HepG2 (cell line): ENCODE measurements around the gene PRSS22. TPM values are rescaled to one million over a fixed set of nuclear protein-coding genes. Genes with fewer than 3 reads are reported as not detected.

Experiments used
- ATAC-seq: fragments of 200-7000 bp; cut with Tn5 transposase; 3 replicates; pipeline ENCODE4 v1.9.1; 2020; ENCODE audit warnings: mild to moderate bottlenecking, moderate library complexity
- BruUV-seq: library from RNA; stranded (reverse); fragments of 400-500 nt; replicated peaks from 2 replicates; lab custom pipeline; 2021; lab: Mats Ljungman, UMichigan
- CTCF ChIA-PET: fragments of 300-600 bp; formaldehyde crosslinking; extraction: SDS; loops from one replicate; lab custom pipeline; 2021; ENCODE audit warnings: low total read pairs, inconsistent platforms, low intra/inter-chr PET ratio; lab: Yijun Ruan, JAX
- POLR2A ChIA-PET: fragments of 350-600 bp; sonication (Branson Sonifier 250); formaldehyde crosslinking; loops from one replicate; lab custom pipeline; 2020; ENCODE audit warnings: antibody characterized with exemption, inconsistent platforms; lab: Yijun Ruan, JAX
- DNase-seq: peaks from one replicate; pipeline ENCODE4 v3.0.0-alpha.2; 2015; ENCODE audit warnings: low spot score
- FAIRE-seq: peaks from 3 replicates; lab custom pipeline; 2011; peaks lifted over from hg19 to GRCh38; lab: Jason Lieb, UNC
- H2AFZ ChIP-seq: one replicate; pipeline ENCODE4 v1.6.1; 2011; ENCODE audit warnings: low read length, inconsistent platforms
- H3K27ac ChIP-seq: fragments of 300-600 bp; 3 replicates; pipeline ENCODE4 v1.8.0; 2011; ENCODE audit warnings: mixed run types, mild to moderate bottlenecking, mixed read lengths, low read length, inconsistent platforms; ENCODE audit not compliant: insufficient read depth; ENCODE audit errors: extremely low read length
- H3K27me3 ChIP-seq, 2 experiments: fragments of 200-600 bp in 1 of 2; 2 replicates in 1 of 2; 3 replicates in 1 of 2; pipeline versions ENCODE4 v1.6.0 to v1.8.0; 2011; ENCODE audit warnings: low read length in 2 of 2, mild to moderate bottlenecking in 2 of 2, moderate library complexity in 2 of 2, inconsistent platforms in 1 of 2; ENCODE audit not compliant: insufficient read depth in 2 of 2, control insufficient read depth in 1 of 2
- H3K36me3 ChIP-seq, 2 experiments: fragments of 200-600 bp in 1 of 2; replicated peaks in 1 of 2; 2 replicates in 1 of 2; 3 replicates in 1 of 2; pipeline versions ENCODE4 v1.5.1 to v1.8.0; 2011; ENCODE audit warnings: low read length in 2 of 2, inconsistent platforms in 1 of 2; ENCODE audit not compliant: insufficient read depth in 2 of 2, control insufficient read depth in 1 of 2
- H3K4me1 ChIP-seq: 2 replicates; pipeline ENCODE4 v1.5.1; 2012; ENCODE audit warnings: low read length, inconsistent platforms; ENCODE audit not compliant: insufficient read depth
- H3K4me2 ChIP-seq: 2 replicates; pipeline ENCODE4 v1.6.0; 2011; ENCODE audit warnings: low read depth, low read length, inconsistent platforms
- H3K4me3 ChIP-seq, 3 experiments: fragments of 200-600 bp in 1 of 3; sonication (generic), shearing (Covaris generic) in 1 of 3; replicated peaks in 1 of 3; 2 replicates each; pipeline ENCODE4 v1.5.1; 2011 to 2016; ENCODE audit warnings: low read length in 3 of 3, inconsistent platforms in 2 of 3, low read depth in 2 of 3, mild to moderate bottlenecking in 2 of 3, control low read depth in 1 of 3, mixed read lengths in 1 of 3; ENCODE audit not compliant: insufficient read depth in 1 of 3
- H3K79me2 ChIP-seq: one replicate; pipeline ENCODE4 v1.6.1; 2011; ENCODE audit warnings: low read length, inconsistent platforms; ENCODE audit not compliant: insufficient read depth
- H3K9ac ChIP-seq: 2 replicates; pipeline ENCODE4 v1.6.0; 2011; ENCODE audit warnings: mild to moderate bottlenecking, low read depth, low read length, inconsistent platforms; ENCODE audit not compliant: insufficient read depth
- H3K9me3 ChIP-seq: 2 replicates; pipeline ENCODE4 v1.5.1; 2012; ENCODE audit warnings: mild to moderate bottlenecking, low read length
- H4K20me1 ChIP-seq: 2 replicates; pipeline ENCODE4 v1.6.0; 2011; ENCODE audit warnings: inconsistent platforms, mild to moderate bottlenecking, low read length, moderate library complexity; ENCODE audit not compliant: insufficient read depth
- ADNP ChIP-seq: sonication (generic); formaldehyde crosslinking; IDR thresholded peaks from 2 replicates; pipeline ENCODE4 v1.4.0; 2020; ENCODE audit warnings: missing genetic modification reagents
- FOXA3 ChIP-seq: IDR thresholded peaks from 2 replicates; pipeline ENCODE4 v1.6.1; 2016; ENCODE audit warnings: missing genetic modification reagents, missing compliant biosample characterization
- KAT8 ChIP-seq: IDR thresholded peaks from 2 replicates; pipeline ENCODE4 v1.6.1; 2016; ENCODE audit warnings: missing genetic modification reagents, missing compliant biosample characterization
- MED8 ChIP-seq: sonication (generic); formaldehyde crosslinking; IDR thresholded peaks from 2 replicates; pipeline ENCODE4 v1.8.1; 2023; ENCODE audit warnings: mild to moderate bottlenecking, missing genetic modification reagents; ENCODE audit not compliant: insufficient replicate concordance
- TAF1 ChIP-seq: sonication (generic); formaldehyde crosslinking; IDR thresholded peaks from 2 replicates; pipeline ENCODE4 v1.4.0; 2020; ENCODE audit warnings: missing genetic modification reagents
- TEAD3 ChIP-seq: optimal IDR thresholded peaks from 2 replicates; pipeline ENCODE3; 2016; ENCODE audit warnings: borderline replicate concordance
- ZBTB7A ChIP-seq: sonication (generic); formaldehyde crosslinking; IDR thresholded peaks from 2 replicates; pipeline ENCODE4 v1.8.0; 2022; ENCODE audit warnings: mild to moderate bottlenecking, missing genetic modification reagents
- ZNF687 ChIP-seq: sonication (generic); formaldehyde crosslinking; IDR thresholded peaks from 2 replicates; pipeline ENCODE4 v1.5.1; 2020; ENCODE audit warnings: mild to moderate bottlenecking, missing genetic modification reagents, moderate library complexity
- WGBS: methylation state at CpG from one replicate; pipeline ENCODE4 v1.1.6; 2017; ENCODE audit warnings: low lambda C conversion rate; 5-methylcytosine and 5-hydroxymethylcytosine counted together
- in situ Hi-C: cut with HindIII; loops from 2 replicates; pipeline ENCODE4 v1.10.0; 2017; ENCODE audit warnings: low pct_unique_long_range_greater_than_20kb; ENCODE audit not compliant: extremely low pct_ligation_motif_present
- intact Hi-C: fragments of 100-400 bp; cut with micrococcal nuclease; formaldehyde crosslinking; loops from one replicate; pipeline ENCODE4 v1.10.0; 2022; ENCODE audit not compliant: unreplicated experiment
- polyA plus RNA-seq, 8 experiments: library from polyadenylated mRNA; depleted of rRNA in 3 of 8; stranded (reverse) in 7 of 8; unstranded in 1 of 8; fragments of >200 nt; fragmentation: Illumina TruSeq in 4 of 8; extraction: Trizol in 4 of 8; gene quantifications; 2 replicates each; pipeline versions ENCODE4 v1.2.1 to v1.2.3, GENCODE V29; 2011 to 2016; ENCODE audit warnings: low read depth in 4 of 8, missing spikeins in 1 of 8, mixed read lengths in 1 of 8; ENCODE audit not compliant: insufficient read depth in 1 of 8
- total RNA-seq, 5 experiments: library from RNA; depleted of rRNA; stranded (reverse); fragments of >200 nt; fragmentation: Illumina TruSeq; extraction: Trizol; gene quantifications; 2 replicates each; pipeline ENCODE4 v1.2.3, GENCODE V29; 2016; ENCODE audit warnings: low read depth in 1 of 5
- TF ChIP-seq, protein P1 (sequence below): IDR thresholded peaks from 2 replicates; pipeline ENCODE4 v1.6.1; 2016; ENCODE audit warnings: mild to moderate bottlenecking
- TF ChIP-seq, protein P2 (sequence below): sonication (generic); formaldehyde crosslinking; IDR thresholded peaks from 2 replicates; pipeline ENCODE4 v1.8.0; 2023; ENCODE audit warnings: mild to moderate bottlenecking, missing genetic modification reagents
- TF ChIP-seq, protein P3 (sequence below): sonication (generic); formaldehyde crosslinking; conservative IDR thresholded peaks from 2 replicates; pipeline ENCODE4 v1.4.0; 2020; ENCODE audit warnings: mild to moderate bottlenecking, missing genetic modification reagents, moderate library complexity

Gene PRSS22
- total and polyA plus RNA-seq, 2 of the 13 experiments (the other 11 are each of a cell fraction or from before 2014, with no cell fraction given), result 0.24 to 0.32 TPM

DNA sequence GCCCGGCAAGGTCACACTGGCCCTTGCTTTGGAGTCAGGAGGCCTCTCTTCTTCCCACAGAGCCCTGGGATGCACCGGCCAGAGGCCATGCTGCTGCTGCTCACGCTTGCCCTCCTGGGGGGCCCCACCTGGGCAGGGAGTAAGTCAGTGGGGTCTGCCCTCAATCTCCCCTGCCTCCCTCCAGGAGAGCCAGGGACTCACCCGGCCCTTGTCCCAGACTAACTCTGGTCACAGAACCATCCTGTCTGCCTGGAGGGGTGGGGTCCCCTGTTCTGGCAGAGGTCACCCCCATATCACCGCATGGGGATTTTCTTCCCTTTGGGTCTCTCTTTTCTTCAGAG lies 27.6 kb downstream of the PRSS22 start:
- no peak for DNase-seq
- peak overlapping the region; percentile 12; the same call in 1 of the 2 replicates for H3K9ac ChIP-seq
- peak overlapping the region; percentile 46 to 63 (median 57); a peak in 5 of 6 replicates for H3K4me3 ChIP-seq
- H3K27ac ChIP-seq, result no peak overlapping the region
- no peak for FAIRE-seq
- no peak overlapping the region for H2AFZ ChIP-seq
- no peak; the same call in 1 of the 3 replicates for ATAC-seq
- H3K4me2 ChIP-seq, result peak overlapping the region; percentile 63
- H4K20me1 ChIP-seq, result no peaks in the 10 kb centered on the region
- no peaks in the 10 kb centered on the region for H3K9me3 ChIP-seq
- ChIA-PET POLR2A (interaction anchor here (0.9 to 1.7 kb wide), 3 partner anchors 9 to 52 kb away, joined by 3 to 9 read pairs (median 4); partner anchors contain the start of gene FLYWCH2), CTCF (no interaction called here)
- BruUV-seq, result TSS peak; percentile 58
- H3K36me3 ChIP-seq, result no peaks in the 10 kb centered on the region
- H3K4me1 ChIP-seq, result peaks cover 43% of the 10 kb centered on the region
- intact Hi-C loops (no loop called here), in situ Hi-C loops (no loop called here)
- no peak for TF ChIP-seq ADNP
- TF ChIP-seq, protein P1, sequence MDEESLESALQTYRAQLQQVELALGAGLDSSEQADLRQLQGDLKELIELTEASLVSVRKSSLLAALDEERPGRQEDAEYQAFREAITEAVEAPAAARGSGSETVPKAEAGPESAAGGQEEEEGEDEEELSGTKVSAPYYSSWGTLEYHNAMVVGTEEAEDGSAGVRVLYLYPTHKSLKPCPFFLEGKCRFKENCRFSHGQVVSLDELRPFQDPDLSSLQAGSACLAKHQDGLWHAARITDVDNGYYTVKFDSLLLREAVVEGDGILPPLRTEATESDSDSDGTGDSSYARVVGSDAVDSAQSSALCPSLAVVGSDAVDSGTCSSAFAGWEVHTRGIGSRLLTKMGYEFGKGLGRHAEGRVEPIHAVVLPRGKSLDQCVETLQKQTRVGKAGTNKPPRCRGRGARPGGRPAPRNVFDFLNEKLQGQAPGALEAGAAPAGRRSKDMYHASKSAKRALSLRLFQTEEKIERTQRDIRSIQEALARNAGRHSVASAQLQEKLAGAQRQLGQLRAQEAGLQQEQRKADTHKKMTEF (CRISPR knock-in tag), result 0 out of 2 replicates have a peak, but pooled peaks have one; percentile 13
- 0 out of 2 replicates have a peak, but pooled peaks have one; percentile 11 for TF ChIP-seq TAF1 (CRISPR knock-in tag)
- TF ChIP-seq FOXA3 (CRISPR knock-in tag), result 0 out of 2 replicates have a peak, but pooled peaks have one; percentile 1
- TF ChIP-seq ZNF687 (CRISPR knock-in tag), result peak; percentile 50; the same call in 1 of the 2 replicates
- no peak for TF ChIP-seq ZBTB7A (CRISPR knock-in tag)
- no peak for TF ChIP-seq MED8 (CRISPR knock-in tag)
- TF ChIP-seq, protein P2, sequence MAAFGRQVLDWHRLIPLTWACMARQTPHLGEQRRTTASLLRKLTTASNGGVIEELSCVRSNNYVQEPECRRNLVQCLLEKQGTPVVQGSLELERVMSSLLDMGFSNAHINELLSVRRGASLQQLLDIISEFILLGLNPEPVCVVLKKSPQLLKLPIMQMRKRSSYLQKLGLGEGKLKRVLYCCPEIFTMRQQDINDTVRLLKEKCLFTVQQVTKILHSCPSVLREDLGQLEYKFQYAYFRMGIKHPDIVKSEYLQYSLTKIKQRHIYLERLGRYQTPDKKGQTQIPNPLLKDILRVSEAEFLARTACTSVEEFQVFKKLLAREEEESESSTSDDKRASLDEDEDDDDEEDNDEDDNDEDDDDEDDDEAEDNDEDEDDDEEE (CRISPR knock-in tag), result 0 out of 2 replicates have a peak, but pooled peaks have one; percentile 14
- peak; percentile 4 for TF ChIP-seq TEAD3 (CRISPR knock-in tag)
- TF ChIP-seq, protein P3, sequence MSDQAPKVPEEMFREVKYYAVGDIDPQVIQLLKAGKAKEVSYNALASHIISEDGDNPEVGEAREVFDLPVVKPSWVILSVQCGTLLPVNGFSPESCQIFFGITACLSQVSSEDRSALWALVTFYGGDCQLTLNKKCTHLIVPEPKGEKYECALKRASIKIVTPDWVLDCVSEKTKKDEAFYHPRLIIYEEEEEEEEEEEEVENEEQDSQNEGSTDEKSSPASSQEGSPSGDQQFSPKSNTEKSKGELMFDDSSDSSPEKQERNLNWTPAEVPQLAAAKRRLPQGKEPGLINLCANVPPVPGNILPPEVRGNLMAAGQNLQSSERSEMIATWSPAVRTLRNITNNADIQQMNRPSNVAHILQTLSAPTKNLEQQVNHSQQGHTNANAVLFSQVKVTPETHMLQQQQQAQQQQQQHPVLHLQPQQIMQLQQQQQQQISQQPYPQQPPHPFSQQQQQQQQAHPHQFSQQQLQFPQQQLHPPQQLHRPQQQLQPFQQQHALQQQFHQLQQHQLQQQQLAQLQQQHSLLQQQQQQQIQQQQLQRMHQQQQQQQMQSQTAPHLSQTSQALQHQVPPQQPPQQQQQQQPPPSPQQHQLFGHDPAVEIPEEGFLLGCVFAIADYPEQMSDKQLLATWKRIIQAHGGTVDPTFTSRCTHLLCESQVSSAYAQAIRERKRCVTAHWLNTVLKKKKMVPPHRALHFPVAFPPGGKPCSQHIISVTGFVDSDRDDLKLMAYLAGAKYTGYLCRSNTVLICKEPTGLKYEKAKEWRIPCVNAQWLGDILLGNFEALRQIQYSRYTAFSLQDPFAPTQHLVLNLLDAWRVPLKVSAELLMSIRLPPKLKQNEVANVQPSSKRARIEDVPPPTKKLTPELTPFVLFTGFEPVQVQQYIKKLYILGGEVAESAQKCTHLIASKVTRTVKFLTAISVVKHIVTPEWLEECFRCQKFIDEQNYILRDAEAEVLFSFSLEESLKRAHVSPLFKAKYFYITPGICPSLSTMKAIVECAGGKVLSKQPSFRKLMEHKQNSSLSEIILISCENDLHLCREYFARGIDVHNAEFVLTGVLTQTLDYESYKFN (CRISPR knock-in tag), result 0 out of 2 replicates have a peak, but pooled peaks have one; percentile 5
- TF ChIP-seq KAT8, result 0 out of 2 replicates have a peak, but pooled peaks have one; percentile 3
- WGBS, result 40% methylated on average over 1 of the region's 5 CpGs
- peaks cover 1 to 62% of the 10 kb centered on the region in 2 experiments for H3K27me3 ChIP-seq
- no peaks in the 10 kb centered on the region for H3K79me2 ChIP-seq
